HG02852 (cell line): Measurements from ENCODE around the gene CRIP3.

ENCODE experiments used
- ATAC-seq: cut with Tn5 transposase; IDR thresholded peaks from one replicate; pipeline ENCODE4 v1.9.1; 2021; ENCODE audit warnings: mild to moderate bottlenecking, moderate library complexity; ENCODE audit not compliant: unreplicated experiment

The CRIP3 gene

GRCh38 chr6:43290905-43291355, 17.7 kb downstream of the CRIP3 start:
- no peak for ATAC-seq

GRCh38 chr6:43290339-43290904, 18.2 kb downstream of the CRIP3 start:
- no peak for ATAC-seq

GRCh38 chr6:43287717-43288679, 20.6 kb downstream of the CRIP3 start:
- no peak for ATAC-seq

- no peak for ATAC-seq
These were observed 21.5 kb downstream of the CRIP3 start for GRCh38 chr6:43286980-43287716.

- no peak for ATAC-seq
These were observed 22.1 kb downstream of the CRIP3 start for GRCh38 chr6:43286456-43286979.

GRCh38 chr6:43285832-43286231, 22.8 kb downstream of the CRIP3 start:
- no peak for ATAC-seq

GRCh38 chr6:43284991-43285781, 23.4 kb downstream of the CRIP3 start:
- no peak for ATAC-seq

- no peak for ATAC-seq
These were observed 24.7 kb downstream of the CRIP3 start for GRCh38 chr6:43283905-43284304.

- ATAC-seq: no peak
These were observed 25.1 kb downstream of the CRIP3 start for GRCh38 chr6:43283514-43283901.

GRCh38 chr6:43282636-43283513, 25.8 kb downstream of the CRIP3 start:
- ATAC-seq: no peak

GRCh38 chr6:43282060-43282459, 26.6 kb downstream of the CRIP3 start:
- no peak for ATAC-seq

- ATAC-seq: no peak
These were observed 28.4 kb downstream of the CRIP3 start for GRCh38 chr6:43280234-43280633.

- ATAC-seq: no peak
These were observed 30.0 kb downstream of the CRIP3 start for GRCh38 chr6:43278524-43279078.

GRCh38 chr6:43277643-43278523, 30.7 kb downstream of the CRIP3 start:
- no peak for ATAC-seq

GRCh38 chr6:43277306-43277642, 31.4 kb downstream of the CRIP3 start:
- no peak for ATAC-seq

GRCh38 chr6:43276577-43277305, 31.9 kb downstream of the CRIP3 start:
- no peak for ATAC-seq

- ATAC-seq: no peak
These were observed 32.6 kb downstream of the CRIP3 start for GRCh38 chr6:43275801-43276576.
